HUES64 (cell line): ENCODE data around the gene ABHD4.

ENCODE experiments used
- H3K27ac ChIP-seq: 2 replicates; pipeline ENCODE4 v1.7.0; 2013; ENCODE audit warnings: low read depth, low read length, inconsistent platforms
- H3K27me3 ChIP-seq: 2 replicates; pipeline ENCODE4 v1.6.1; 2013; ENCODE audit warnings: mild to moderate bottlenecking, low read length; ENCODE audit not compliant: insufficient read depth
- H3K36me3 ChIP-seq: 2 replicates; pipeline ENCODE4 v1.6.1; 2013; ENCODE audit warnings: mild to moderate bottlenecking, low read length; ENCODE audit not compliant: insufficient read depth
- H3K4me1 ChIP-seq: 2 replicates; pipeline ENCODE4 v1.6.1; 2013; ENCODE audit warnings: mild to moderate bottlenecking, low read length, moderate library complexity; ENCODE audit not compliant: insufficient read depth
- H3K4me3 ChIP-seq: 2 replicates; pipeline ENCODE4 v1.5.1; 2013; ENCODE audit warnings: mild to moderate bottlenecking, low read length, moderate library complexity
- H3K9ac ChIP-seq: 2 replicates; pipeline ENCODE4 v1.6.1; 2013; ENCODE audit warnings: mild to moderate bottlenecking, low read depth, low read length
- H3K9me3 ChIP-seq: 2 replicates; pipeline ENCODE4 v1.6.1; 2013; ENCODE audit warnings: low read depth, low read length; ENCODE audit not compliant: insufficient read depth
- WGBS: fragments of 150-250, 120-280 bp; methylation state at CpG from one replicate; pipeline ENCODE4 v1.1.7; 2013; ENCODE audit warnings: missing lambda C conversion rate; 5-methylcytosine and 5-hydroxymethylcytosine counted together

The ABHD4 gene

DNA sequence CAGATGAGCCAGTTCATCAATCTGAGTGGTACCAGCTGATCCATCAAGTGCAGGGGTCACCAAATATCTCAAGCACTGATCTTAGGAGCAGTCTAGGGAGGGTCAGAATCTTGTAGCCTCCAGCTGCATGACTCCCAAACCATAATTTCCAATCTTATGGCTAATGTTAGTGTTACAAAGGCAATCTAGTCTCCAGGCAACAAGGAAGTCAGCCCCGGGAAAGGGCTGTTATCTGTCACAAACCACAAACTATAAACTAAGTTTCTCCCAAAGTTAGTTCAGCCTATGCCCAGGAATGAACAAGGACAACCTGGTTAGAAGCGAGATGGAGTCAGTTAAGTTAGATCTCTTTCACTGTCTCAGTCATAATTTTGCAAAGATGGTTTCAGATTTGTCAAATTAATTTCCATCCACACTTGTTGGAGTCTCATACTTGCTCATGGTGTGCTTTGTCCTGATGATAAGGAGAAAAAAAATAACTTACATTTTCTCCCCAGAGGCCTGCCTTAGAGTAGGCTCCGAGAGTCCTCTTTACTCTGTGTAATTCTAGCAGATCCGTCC is 3.9 kb upstream of the ABHD4 start:
- no peaks in the 10 kb centered on the region for H3K36me3 ChIP-seq
- H3K9ac ChIP-seq = no peak overlapping the region
- no peak overlapping the region for H3K27ac ChIP-seq
- peaks cover 6% of the 10 kb centered on the region; the same call in 1 of the 2 replicates for H3K4me1 ChIP-seq
- H3K4me3 ChIP-seq = no peak overlapping the region
- no peaks in the 10 kb centered on the region for H3K27me3 ChIP-seq
- WGBS = 93% methylated on average over 3 of the region's 4 CpGs
- H3K9me3 ChIP-seq = no peaks in the 10 kb centered on the region

- no peak overlapping the region for H3K9ac ChIP-seq
- no peak overlapping the region for H3K4me3 ChIP-seq
- H3K36me3 ChIP-seq = no peaks in the 10 kb centered on the region
- H3K4me1 ChIP-seq = peaks cover 6% of the 10 kb centered on the region; the same call in 1 of the 2 replicates
- no peaks in the 10 kb centered on the region for H3K27me3 ChIP-seq
- no peak overlapping the region for H3K27ac ChIP-seq
- 85% methylated on average over 3 of the region's 3 CpGs for WGBS
- no peaks in the 10 kb centered on the region for H3K9me3 ChIP-seq
Measured at GRCh38 chr14:22596354-22596879, 1.7 kb upstream of the ABHD4 start.

DNA sequence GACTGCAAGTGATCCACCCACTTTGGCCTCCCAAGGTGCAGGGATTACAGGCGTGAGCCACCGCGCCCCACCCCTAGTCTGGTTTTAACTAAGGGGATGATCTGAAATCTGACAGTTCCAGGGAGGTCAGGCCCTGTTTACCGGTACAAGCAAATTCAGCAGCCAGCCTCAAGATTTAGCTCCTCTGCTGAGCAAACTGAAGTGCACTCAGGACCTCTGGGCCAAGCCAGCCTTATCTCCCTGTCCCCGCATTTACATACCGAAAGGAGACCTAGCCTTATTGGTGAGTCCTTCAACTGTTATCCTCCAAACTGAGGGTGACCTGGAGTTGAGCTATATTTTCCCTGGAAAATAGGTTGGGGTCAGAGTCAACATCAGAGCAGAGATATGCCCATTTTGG is 835 bp upstream of the ABHD4 start:
- Histone ChIP-seq H3K9me3 (no peaks in the 10 kb centered on the region), H3K4me3 (peak overlapping the region; percentile 94), H3K27me3 (no peaks in the 10 kb centered on the region), H3K36me3 (peaks cover 7% of the 10 kb centered on the region; the same call in 1 of the 2 replicates), H3K9ac (no peak overlapping the region), H3K4me1 (peaks cover 6% of the 10 kb centered on the region; the same call in 1 of the 2 replicates), H3K27ac (no peak overlapping the region)
- 80% methylated on average over 6 of the region's 6 CpGs for WGBS

DNA sequence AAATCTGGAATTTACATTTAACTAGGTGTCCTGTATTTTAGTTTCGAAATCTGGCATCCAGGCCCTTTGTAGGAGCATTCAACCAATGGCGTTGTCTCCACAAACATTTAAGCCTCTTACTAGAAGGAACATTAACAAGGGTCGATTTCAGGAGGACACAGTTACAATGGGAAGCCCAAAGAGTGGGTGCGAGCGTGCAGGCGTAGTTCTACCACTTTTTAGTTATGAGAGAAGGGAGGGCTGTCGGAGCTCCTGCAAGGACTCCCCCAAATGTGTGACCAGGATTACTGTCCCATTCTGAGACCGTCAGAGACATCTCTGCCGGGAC is 365 bp upstream of the ABHD4 start:
- Histone ChIP-seq H3K27me3 (no peaks in the 10 kb centered on the region), H3K4me3 (peak overlapping the region; percentile 94), H3K9ac (peak overlapping the region; percentile 45), H3K36me3 (peaks cover 11% of the 10 kb centered on the region; the same call in 1 of the 2 replicates), H3K27ac (peak overlapping the region; percentile 67; the same call in 1 of the 2 replicates), H3K9me3 (no peaks in the 10 kb centered on the region), H3K4me1 (peaks cover 6% of the 10 kb centered on the region; the same call in 1 of the 2 replicates)
- WGBS = 21% methylated on average over 9 of the region's 9 CpGs

DNA sequence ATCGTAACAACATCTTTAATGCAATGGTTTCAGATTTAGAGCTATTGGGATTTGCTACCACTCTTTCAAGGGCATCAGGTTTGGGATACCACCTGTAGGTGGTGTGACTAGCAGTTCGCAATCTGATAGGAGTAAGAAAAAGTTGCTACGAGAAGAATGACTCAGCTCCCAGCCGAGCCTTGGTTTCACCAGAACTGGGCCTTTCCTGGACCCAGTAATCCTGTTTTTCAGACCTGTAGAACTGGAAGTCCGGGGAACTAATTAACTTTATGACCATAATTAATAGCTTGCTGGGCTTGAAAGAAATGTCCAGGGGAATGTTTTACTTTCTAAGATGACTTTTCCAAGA is 770 bp downstream of the ABHD4 start:
- Histone ChIP-seq H3K4me3 (peak overlapping the region; percentile 94), H3K4me1 (peaks cover 6% of the 10 kb centered on the region; the same call in 1 of the 2 replicates), H3K9ac (peak overlapping the region; percentile 63), H3K36me3 (peaks cover 18% of the 10 kb centered on the region; the same call in 1 of the 2 replicates), H3K27me3 (no peaks in the 10 kb centered on the region), H3K27ac (no peak overlapping the region), H3K9me3 (no peaks in the 10 kb centered on the region)
- WGBS = 16% methylated on average over 5 of the region's 5 CpGs

- Histone ChIP-seq H3K9me3 (no peaks in the 10 kb centered on the region), H3K9ac (no peak overlapping the region), H3K27ac (no peak overlapping the region), H3K4me1 (peaks cover 6% of the 10 kb centered on the region; the same call in 1 of the 2 replicates), H3K27me3 (no peaks in the 10 kb centered on the region), H3K36me3 (peaks cover 20% of the 10 kb centered on the region; the same call in 1 of the 2 replicates), H3K4me3 (peak overlapping the region; percentile 94)
- 92% methylated on average over 3 of the region's 3 CpGs for WGBS
Measured at GRCh38 chr14:22599349-22599748, 1.2 kb downstream of the ABHD4 start.

- H3K4me3 ChIP-seq = no peak overlapping the region
- no peak overlapping the region for H3K27ac ChIP-seq
- peaks cover 6% of the 10 kb centered on the region; the same call in 1 of the 2 replicates for H3K4me1 ChIP-seq
- H3K27me3 ChIP-seq = no peaks in the 10 kb centered on the region
- H3K9ac ChIP-seq = no peak overlapping the region
- peaks cover 25% of the 10 kb centered on the region; the same call in 1 of the 2 replicates for H3K36me3 ChIP-seq
- H3K9me3 ChIP-seq = no peaks in the 10 kb centered on the region
Measured at GRCh38 chr14:22600027-22600426, 1.9 kb downstream of the ABHD4 start.

DNA sequence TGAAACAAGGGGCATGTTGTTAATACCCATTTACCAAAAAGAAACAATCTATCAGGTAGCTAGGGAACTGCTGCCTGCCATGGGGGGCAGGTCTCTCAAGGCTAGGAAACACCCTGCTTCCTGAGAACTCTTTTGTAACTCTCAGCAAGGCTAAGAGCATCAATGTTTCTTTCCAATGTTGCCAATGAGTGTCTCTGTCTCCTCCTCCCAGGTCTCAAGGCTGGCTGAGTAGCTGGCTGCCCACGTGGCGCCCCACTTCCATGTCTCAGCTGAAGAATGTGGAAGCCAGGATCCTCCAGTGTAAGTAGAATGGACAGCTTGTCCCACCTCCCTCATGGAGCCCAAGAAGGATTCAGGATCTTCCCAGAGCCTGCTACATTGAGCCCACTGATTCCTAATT is 3.4 kb downstream of the ABHD4 start:
- no peaks in the 10 kb centered on the region for H3K9me3 ChIP-seq
- H3K9ac ChIP-seq = no peak overlapping the region
- H3K4me3 ChIP-seq = no peak overlapping the region
- no peak overlapping the region for H3K27ac ChIP-seq
- peaks cover 6% of the 10 kb centered on the region; the same call in 1 of the 2 replicates for H3K4me1 ChIP-seq
- H3K36me3 ChIP-seq = peaks cover 40% of the 10 kb centered on the region
- H3K27me3 ChIP-seq = no peaks in the 10 kb centered on the region
- WGBS = 96% methylated on average over 2 of the region's 2 CpGs

- Histone ChIP-seq H3K27me3 (no peaks in the 10 kb centered on the region), H3K4me3 (no peak overlapping the region), H3K9ac (no peak overlapping the region), H3K27ac (no peak overlapping the region), H3K4me1 (peaks cover 6% of the 10 kb centered on the region; the same call in 1 of the 2 replicates), H3K9me3 (no peaks in the 10 kb centered on the region), H3K36me3 (peaks cover 44% of the 10 kb centered on the region)
- WGBS = 96% methylated on average over 5 of the region's 5 CpGs
Measured at GRCh38 chr14:22601996-22602395, 3.9 kb downstream of the ABHD4 start.

DNA sequence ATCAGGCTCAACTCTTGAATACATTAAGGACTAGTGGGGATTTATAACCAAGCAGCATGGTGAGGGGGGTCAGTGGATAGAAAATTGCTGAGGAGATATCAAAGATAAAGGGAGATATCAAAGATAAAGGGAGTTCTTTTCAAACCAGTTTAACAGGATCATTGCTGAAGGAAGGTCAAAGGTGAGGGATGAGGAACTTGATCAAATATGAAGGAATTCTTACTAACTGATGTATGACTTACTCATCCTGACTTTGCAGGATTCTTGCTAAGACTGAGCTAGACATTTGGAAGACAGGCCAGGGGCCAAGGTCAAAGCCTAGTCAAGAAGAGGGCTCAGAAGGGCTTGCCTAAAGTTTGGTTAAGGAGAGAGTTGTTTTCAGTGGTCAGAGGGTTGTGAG is 4.8 kb downstream of the ABHD4 start:
- Histone ChIP-seq H3K27ac (no peak overlapping the region), H3K36me3 (peaks cover 53% of the 10 kb centered on the region)

DNA sequence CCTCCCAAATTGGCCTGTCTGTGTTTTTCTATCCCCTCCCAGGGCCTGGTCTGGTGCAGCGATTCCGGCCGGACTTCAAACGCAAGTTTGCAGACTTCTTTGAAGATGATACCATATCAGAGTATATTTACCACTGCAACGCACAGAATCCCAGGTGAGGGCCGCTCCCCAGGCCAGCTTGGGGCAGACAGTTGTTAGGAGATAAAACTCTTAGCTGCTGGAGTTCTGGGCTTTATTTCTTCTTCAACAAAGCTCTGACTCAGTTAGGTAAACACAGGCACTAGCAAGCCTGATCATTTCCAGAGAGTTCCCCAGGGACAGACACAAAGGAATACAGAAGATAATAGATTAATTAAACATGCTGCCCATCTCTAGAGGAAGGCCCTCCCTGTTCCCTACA is 8.3 kb downstream of the ABHD4 start:
- no peak overlapping the region for H3K4me3 ChIP-seq
- H3K36me3 ChIP-seq = peaks cover 79% of the 10 kb centered on the region
- H3K9me3 ChIP-seq = no peaks in the 10 kb centered on the region
- no peaks in the 10 kb centered on the region for H3K4me1 ChIP-seq
- H3K27me3 ChIP-seq = no peaks in the 10 kb centered on the region
- WGBS = 82% methylated on average over 6 of the region's 6 CpGs
- H3K27ac ChIP-seq = no peak overlapping the region
- no peak overlapping the region for H3K9ac ChIP-seq

More for the DNA sequence above, 4.8 kb downstream of the ABHD4 start:
- Histone ChIP-seq H3K9ac (no peak overlapping the region), H3K4me1 (no peaks in the 10 kb centered on the region), H3K9me3 (no peaks in the 10 kb centered on the region), H3K27me3 (no peaks in the 10 kb centered on the region), H3K4me3 (no peak overlapping the region)

- 92% methylated on average over 3 of the region's 3 CpGs for WGBS
- no peaks in the 10 kb centered on the region for H3K4me1 ChIP-seq
- no peak overlapping the region for H3K4me3 ChIP-seq
- no peak overlapping the region for H3K27ac ChIP-seq
- no peaks in the 10 kb centered on the region for H3K9me3 ChIP-seq
- H3K9ac ChIP-seq = no peak overlapping the region
- H3K36me3 ChIP-seq = peaks cover 78% of the 10 kb centered on the region
- H3K27me3 ChIP-seq = no peaks in the 10 kb centered on the region
Measured at GRCh38 chr14:22607291-22607690, 9.2 kb downstream of the ABHD4 start.
